Measurements from ENCODE around the gene FIGNL2.

The FIGNL2 gene

GRCh38 chr12:51855586-51856428 is 7.3 kb upstream of the FIGNL2 start:
- no peak for DNase-seq (ENCODE audit: low read depth in 3 of 3)

- DNase-seq (ENCODE audit: low read depth in 3 of 3) = no peak
These were observed 4.1 kb upstream of the FIGNL2 start for GRCh38 chr12:51852404-51853137.

- DNase-seq (ENCODE audit: low read depth in 3 of 3) = no peak
These were observed 3.1 kb upstream of the FIGNL2 start for GRCh38 chr12:51851413-51852124.

- no peak for DNase-seq (ENCODE audit: low read depth in 3 of 3)
These were observed 2.4 kb upstream of the FIGNL2 start for GRCh38 chr12:51850965-51851299.

- no peak for DNase-seq (ENCODE audit: low read depth in 3 of 3)
These were observed 1.8 kb upstream of the FIGNL2 start for GRCh38 chr12:51850081-51850964.

GRCh38 chr12:51848841-51849735 is 570 bp upstream of the FIGNL2 start:
- DNase-seq (ENCODE audit: low read depth in 3 of 3) = no peak

- no peak for DNase-seq (ENCODE audit: low read depth in 3 of 3)
These were observed 734 bp downstream of the FIGNL2 start for GRCh38 chr12:51847643-51848325.

- DNase-seq (ENCODE audit: low read depth in 3 of 3) = peak; percentile 26 to 38 (median 33)
These were observed 1.4 kb downstream of the FIGNL2 start for GRCh38 chr12:51846911-51847642.

GRCh38 chr12:51846271-51846691 is 2.2 kb downstream of the FIGNL2 start:
- no peak for DNase-seq (ENCODE audit: low read depth in 3 of 3)

GRCh38 chr12:51845482-51845881 is 3.0 kb downstream of the FIGNL2 start:
- DNase-seq (ENCODE audit: low read depth in 3 of 3) = no peak

GRCh38 chr12:51844854-51845253 is 3.7 kb downstream of the FIGNL2 start:
- no peak for DNase-seq (ENCODE audit: low read depth in 3 of 3)

- DNase-seq (ENCODE audit: low read depth in 3 of 3) = no peak
These were observed 6.8 kb downstream of the FIGNL2 start for GRCh38 chr12:51841727-51842126.

GRCh38 chr12:51840966-51841365 is 7.6 kb downstream of the FIGNL2 start:
- no peak for DNase-seq (ENCODE audit: low read depth in 3 of 3)

- no peak for DNase-seq (ENCODE audit: low read depth in 3 of 3)
These were observed 9.1 kb downstream of the FIGNL2 start for GRCh38 chr12:51839310-51839947.

- DNase-seq (ENCODE audit: low read depth in 3 of 3) = no peak
These were observed 9.8 kb downstream of the FIGNL2 start for GRCh38 chr12:51838762-51839161.

- DNase-seq (ENCODE audit: low read depth in 3 of 3) = no peak
These were observed 10.5 kb downstream of the FIGNL2 start for GRCh38 chr12:51838036-51838435.

GRCh38 chr12:51837286-51837685 is 11.2 kb downstream of the FIGNL2 start:
- DNase-seq (ENCODE audit: low read depth in 3 of 3) = no peak

GRCh38 chr12:51836827-51837173 is 11.7 kb downstream of the FIGNL2 start:
- no peak for DNase-seq (ENCODE audit: low read depth in 3 of 3)
